ENCODE results near the gene KDM4B. TPM values are rescaled to one million over a fixed set of nuclear protein-coding genes. Genes with fewer than 3 reads are reported as not detected.

Gene KDM4B
- total and polyA plus RNA-seq, 10 of the 15 experiments (the other 5 are each of a cell fraction or from before 2014, with no cell fraction given) = 0.47 to 49.6 (median 16.2) TPM

GRCh38 chr19:5085566-5085965 lies 116.7 kb downstream of the KDM4B start:
- BruUV-seq (replicated peaks) = no TSS peak
- ChIA-PET POLR2A (no interaction called here), RAD21 (ENCODE audit: unreplicated experiment) (no interaction called here), SMC1A (ENCODE audit: uncharacterized antibody, unreplicated experiment) (no interaction called here), CTCF (no interaction called here)
- H3K4me2 ChIP-seq (ENCODE audit: control insufficient read depth, insufficient read depth) = no peak overlapping the region
- WGBS (ENCODE audit: insufficient coverage, insufficient replicate concordance, low lambda C conversion rate, missing lambda C conversion rate) = 97% methylated on average over 20 of the region's 20 CpGs
- H3K4me1 ChIP-seq (ENCODE audit: control insufficient read depth, insufficient read depth, low read length) = no peaks in the 10 kb centered on the region
- peaks cover 3 to 13% of the 10 kb centered on the region in 2 experiments; a peak in 3 of 4 replicates for H3K36me3 ChIP-seq (ENCODE audit: control insufficient read depth in 2 of 2, insufficient read depth in 2 of 2, low read length in 1 of 2)
- DNase-seq (ENCODE audit: low read depth, low spot score) (no peak), ATAC-seq (no peak), FAIRE-seq (no peak)
- in situ Hi-C loops (cut with MboI) (no loop called here), intact Hi-C loops (cut with micrococcal nuclease; ENCODE audit: unreplicated experiment) (no loop called here)
- no peak overlapping the region for H3K9ac ChIP-seq (ENCODE audit: control insufficient read depth, insufficient read depth, low read length)
- no peak overlapping the region for H3K4me3 ChIP-seq
- no peak overlapping the region for H2AFZ ChIP-seq (ENCODE audit: control insufficient read depth, low read depth, low read length)
- H3K9me3 ChIP-seq (replicated peaks; ENCODE audit: control insufficient read depth, insufficient read depth, low read length) = no peaks in the 10 kb centered on the region
- no peaks in the 10 kb centered on the region for H4K20me1 ChIP-seq (ENCODE audit: control insufficient read depth, insufficient read depth)
- H3K79me2 ChIP-seq (ENCODE audit: control insufficient read depth, insufficient read depth, low read length) = no peaks in the 10 kb centered on the region
- H3K27me3 ChIP-seq (replicated peaks in 1 of 2; ENCODE audit: control insufficient read depth in 2 of 2, insufficient read depth in 2 of 2, low read length in 1 of 2) = no peaks in the 10 kb centered on the region
- H3K27ac ChIP-seq (ENCODE audit: control insufficient read depth, insufficient read depth) = no peak overlapping the region
- no peak for TF ChIP-seq TCF12 (IDR thresholded peaks at IDR 0.05; ENCODE audit: low read depth, low read length)
- no peak for TF ChIP-seq ZNF207 (IDR thresholded peaks at IDR 0.05; ENCODE audit: borderline replicate concordance)
- TF ChIP-seq USF2 (IDR thresholded peaks at IDR 0.05; ENCODE audit: borderline replicate concordance, low read depth, low read length) = no peak
- no peak for TF ChIP-seq MEF2A (IDR thresholded peaks at IDR 0.05; ENCODE audit: insufficient read depth, low read depth, low read length)
- no peak for TF ChIP-seq JUNB (IDR thresholded peaks at IDR 0.05)
- no peak for TF ChIP-seq ESRRA (IDR thresholded peaks at IDR 0.05; ENCODE audit: low read length)
- no peak for TF ChIP-seq HDAC2 (IDR thresholded peaks at IDR 0.05)
- no peak for TF ChIP-seq GABPA (IDR thresholded peaks at IDR 0.05; ENCODE audit: low read depth)
- TF ChIP-seq NKRF (conservative IDR thresholded peaks at IDR 0.05) = no peak
- no peak for TF ChIP-seq TBL1XR1 (IDR thresholded peaks at IDR 0.05; ENCODE audit: low read depth, low read length)
- no peak for TF ChIP-seq ZBTB11 (CRISPR knock-in tag; IDR thresholded peaks at IDR 0.05)
- TF ChIP-seq, protein P1, sequence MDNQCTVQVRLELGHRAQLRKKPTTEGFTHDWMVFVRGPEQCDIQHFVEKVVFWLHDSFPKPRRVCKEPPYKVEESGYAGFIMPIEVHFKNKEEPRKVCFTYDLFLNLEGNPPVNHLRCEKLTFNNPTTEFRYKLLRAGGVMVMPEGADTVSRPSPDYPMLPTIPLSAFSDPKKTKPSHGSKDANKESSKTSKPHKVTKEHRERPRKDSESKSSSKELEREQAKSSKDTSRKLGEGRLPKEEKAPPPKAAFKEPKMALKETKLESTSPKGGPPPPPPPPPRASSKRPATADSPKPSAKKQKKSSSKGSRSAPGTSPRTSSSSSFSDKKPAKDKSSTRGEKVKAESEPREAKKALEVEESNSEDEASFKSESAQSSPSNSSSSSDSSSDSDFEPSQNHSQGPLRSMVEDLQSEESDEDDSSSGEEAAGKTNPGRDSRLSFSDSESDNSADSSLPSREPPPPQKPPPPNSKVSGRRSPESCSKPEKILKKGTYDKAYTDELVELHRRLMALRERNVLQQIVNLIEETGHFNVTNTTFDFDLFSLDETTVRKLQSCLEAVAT (IDR thresholded peaks at IDR 0.05) = no peak
- TF ChIP-seq HDGF (IDR thresholded peaks at IDR 0.05) = no peak

Measured in GM12878 (cell line).